Measurements from ENCODE around the gene MKRN2.
"Not testable (repeated sequence)": the region's sequence is repeated elsewhere in the genome, so short reads cannot be mapped to it uniquely, and the experiment has no call there.

The MKRN2 gene

GRCh38 chr3:12588039-12589009 is 31.4 kb downstream of the MKRN2 start:
- DNase-seq = no peak

GRCh38 chr3:12590096-12590495 is 33.2 kb downstream of the MKRN2 start:
- DNase-seq = no peak

- DNase-seq = no peak
Measured at GRCh38 chr3:12591456-12591855, 34.6 kb downstream of the MKRN2 start.

GRCh38 chr3:12591997-12592715 is 35.3 kb downstream of the MKRN2 start:
- DNase-seq = no peak

GRCh38 chr3:12593473-12593872 is 36.6 kb downstream of the MKRN2 start:
- DNase-seq = no peak

GRCh38 chr3:12598890-12599289 is 42.0 kb downstream of the MKRN2 start:
- DNase-seq = no peak

- no peak for DNase-seq
Measured at GRCh38 chr3:12601072-12601471, 44.2 kb downstream of the MKRN2 start.

- DNase-seq = no peak
Measured at GRCh38 chr3:12603969-12604368, 47.1 kb downstream of the MKRN2 start.

- no peak for DNase-seq
Measured at GRCh38 chr3:12608376-12608775, 51.5 kb downstream of the MKRN2 start.

GRCh38 chr3:12611117-12611516 is 54.2 kb downstream of the MKRN2 start:
- no peak for DNase-seq

- DNase-seq = no peak
Measured at GRCh38 chr3:12612514-12613226, 55.8 kb downstream of the MKRN2 start.

- no peak for DNase-seq
Measured at GRCh38 chr3:12613250-12613649, 56.4 kb downstream of the MKRN2 start.

GRCh38 chr3:12615266-12615665 is 58.4 kb downstream of the MKRN2 start:
- DNase-seq = no peak

GRCh38 chr3:12618426-12618825 is 61.5 kb downstream of the MKRN2 start:
- DNase-seq = peak in 1 of 14 donors; percentile 2

- no peak for DNase-seq
Measured at GRCh38 chr3:12620305-12620704, 63.4 kb downstream of the MKRN2 start.

GRCh38 chr3:12620729-12621128 is 63.8 kb downstream of the MKRN2 start:
- DNase-seq = no peak

- DNase-seq = no peak
Measured at GRCh38 chr3:12622335-12622734, 65.4 kb downstream of the MKRN2 start.

GRCh38 chr3:12624056-12624455 is 67.2 kb downstream of the MKRN2 start:
- DNase-seq = no peak

- DNase-seq = not testable (repeated sequence)
Measured at GRCh38 chr3:12624964-12625363, 68.1 kb downstream of the MKRN2 start.

GRCh38 chr3:12627370-12627769 is 70.5 kb downstream of the MKRN2 start:
- no peak for DNase-seq

- no peak for DNase-seq
Measured at GRCh38 chr3:12628813-12629212, 71.9 kb downstream of the MKRN2 start.

GRCh38 chr3:12629560-12629959 is 72.7 kb downstream of the MKRN2 start:
- peak in 1 of 14 donors; percentile 8 for DNase-seq

- no peak for DNase-seq
Measured at GRCh38 chr3:12630292-12630691, 73.4 kb downstream of the MKRN2 start.

Data from C1 segment of cervical spinal cord (tissue), 14 donors.